H9 (cell line): ENCODE data around the gene RAI1. TPM values are rescaled to one million over a fixed set of nuclear protein-coding genes. Genes with fewer than 3 reads are reported as not detected.

ENCODE experiments used
- DNase-seq: peaks from one replicate; pipeline ENCODE4 v3.0.0-alpha.2; 2017
- H2AFZ ChIP-seq: one replicate; pipeline ENCODE4 v1.6.1; 2013; ENCODE audit warnings: mild to moderate bottlenecking, low read length, control low read depth, moderate library complexity
- H2AK5ac ChIP-seq: 2 replicates; pipeline ENCODE4 v1.6.1; 2013; ENCODE audit warnings: low read length, control low read depth, mixed read lengths; ENCODE audit not compliant: insufficient read length
- H2BK120ac ChIP-seq: one replicate; pipeline ENCODE4 v1.6.1; 2013; ENCODE audit warnings: low read depth, mild to moderate bottlenecking, low read length, control low read depth, inconsistent platforms; ENCODE audit not compliant: poor library complexity, severe bottlenecking
- H2BK12ac ChIP-seq: 2 replicates; pipeline ENCODE4 v1.6.1; 2013; ENCODE audit warnings: low read length, control low read depth, mixed read lengths, low read depth; ENCODE audit not compliant: insufficient read length
- H2BK15ac ChIP-seq: 2 replicates; pipeline ENCODE4 v1.6.1; 2013; ENCODE audit warnings: low read depth, low read length, control low read depth
- H2BK20ac ChIP-seq: one replicate; pipeline ENCODE4 v1.6.1; 2013; ENCODE audit warnings: low read depth, mild to moderate bottlenecking, low read length, control low read depth, inconsistent platforms; ENCODE audit not compliant: poor library complexity, severe bottlenecking
- H2BK5ac ChIP-seq: 2 replicates; pipeline ENCODE4 v1.6.1; 2013; ENCODE audit warnings: low read length, control low read depth, mixed read lengths; ENCODE audit not compliant: insufficient read length
- H3K14ac ChIP-seq: 2 replicates; pipeline ENCODE4 v1.6.1; 2013; ENCODE audit warnings: low read length, control low read depth; ENCODE audit not compliant: insufficient read depth
- H3K18ac ChIP-seq: 2 replicates; pipeline ENCODE4 v1.6.1; 2013; ENCODE audit warnings: low read depth, mild to moderate bottlenecking, mixed read lengths, low read length, control low read depth; ENCODE audit not compliant: insufficient read length
- H3K23ac ChIP-seq: 2 replicates; pipeline ENCODE4 v1.6.1; 2013; ENCODE audit warnings: low read length, control low read depth, mixed read lengths, low read depth; ENCODE audit not compliant: insufficient read length
- H3K23me2 ChIP-seq: 2 replicates; pipeline ENCODE4 v1.6.1; 2013; ENCODE audit warnings: low read depth, mild to moderate bottlenecking, mixed read lengths, low read length, control low read depth; ENCODE audit not compliant: insufficient read length, poor library complexity, severe bottlenecking
- H3K27ac ChIP-seq: 2 replicates; pipeline ENCODE4 v1.5.1; 2013; ENCODE audit warnings: low read length, control low read depth, mixed read lengths, low read depth; ENCODE audit not compliant: insufficient read length
- H3K27me3 ChIP-seq: 2 replicates; pipeline ENCODE4 v1.6.1; 2013; ENCODE audit warnings: low read length, control low read depth, inconsistent platforms; ENCODE audit not compliant: insufficient read depth
- H3K4ac ChIP-seq: 2 replicates; pipeline ENCODE4 v1.6.1; 2013; ENCODE audit warnings: low read depth, mild to moderate bottlenecking, control low read depth, inconsistent platforms, low read length, moderate library complexity
- H3K4me1 ChIP-seq: 2 replicates; pipeline ENCODE4 v1.6.1; 2013; ENCODE audit warnings: low read length, control low read depth, inconsistent platforms; ENCODE audit not compliant: insufficient read depth
- H3K4me2 ChIP-seq: 2 replicates; pipeline ENCODE4 v1.6.1; 2013; ENCODE audit warnings: low read length, control low read depth, mixed read lengths; ENCODE audit not compliant: insufficient read length, insufficient read depth
- H3K56ac ChIP-seq: 2 replicates; pipeline ENCODE4 v1.6.1; 2013; ENCODE audit warnings: low read depth, mild to moderate bottlenecking, mixed read lengths, low read length, control low read depth; ENCODE audit not compliant: insufficient read length
- H3K79me1 ChIP-seq: 2 replicates; pipeline ENCODE4 v1.6.1; 2013; ENCODE audit warnings: low read depth, mild to moderate bottlenecking, moderate library complexity, low read length, control low read depth, inconsistent platforms; ENCODE audit not compliant: insufficient read depth, poor library complexity, severe bottlenecking
- H3K79me2 ChIP-seq: 2 replicates; pipeline ENCODE4 v1.6.1; 2013; ENCODE audit warnings: low read length, control low read depth, inconsistent platforms; ENCODE audit not compliant: insufficient read depth
- H3K9ac ChIP-seq: 2 replicates; pipeline ENCODE4 v1.6.1; 2013; ENCODE audit warnings: low read length, control low read depth, mixed read lengths; ENCODE audit not compliant: insufficient read length; ENCODE audit errors: extremely low read depth
- H3K9me3 ChIP-seq: one replicate; pipeline ENCODE4 v1.6.1; 2013; ENCODE audit warnings: low read depth, low read length, inconsistent platforms; ENCODE audit not compliant: control insufficient read depth
- H3T11ph ChIP-seq: one replicate; pipeline ENCODE4 v1.6.1; 2013; ENCODE audit warnings: mild to moderate bottlenecking, low read length, control low read depth, inconsistent platforms
- H4K20me1 ChIP-seq: one replicate; pipeline ENCODE4 v1.6.1; 2013; ENCODE audit not compliant: control insufficient read depth, insufficient read length, insufficient read depth
- H4K5ac ChIP-seq: 2 replicates; pipeline ENCODE4 v1.6.1; 2013; ENCODE audit warnings: low read depth, mild to moderate bottlenecking, mixed read lengths, low read length, control low read depth; ENCODE audit not compliant: insufficient read length
- H4K8ac ChIP-seq: replicated peaks from 2 replicates; pipeline ENCODE4 v1.6.1; 2013; ENCODE audit warnings: low read length, control low read depth, mixed read lengths, low read depth; ENCODE audit not compliant: insufficient read length
- H4K91ac ChIP-seq: 2 replicates; pipeline ENCODE4 v1.6.1; 2013; ENCODE audit warnings: low read depth, mild to moderate bottlenecking, moderate library complexity, mixed read lengths, low read length, control low read depth; ENCODE audit not compliant: insufficient read length
- H3K27ac Mint-ChIP-seq, 3 experiments: 2 replicates in 2 of 3; 3 replicates in 1 of 3; pipeline ENCODE4 v1.8.0; 2020 to 2021; ENCODE audit warnings: mixed read lengths in 3 of 3, mild to moderate bottlenecking in 1 of 3, moderate library complexity in 1 of 3
- H3K27me3 Mint-ChIP-seq: 2 replicates; pipeline ENCODE4 v1.8.0; 2021; ENCODE audit warnings: low read depth, mild to moderate bottlenecking, moderate library complexity, mixed read lengths
- H3K36me3 Mint-ChIP-seq, 3 experiments: 2 replicates in 2 of 3; 3 replicates in 1 of 3; pipeline ENCODE4 v1.8.0; 2020 to 2021; ENCODE audit warnings: low read depth in 3 of 3, mixed read lengths in 3 of 3; ENCODE audit not compliant: insufficient read depth in 1 of 3
- H3K4me1 Mint-ChIP-seq, 2 experiments: 2 replicates each; pipeline ENCODE4 v1.8.0; 2020; ENCODE audit warnings: mixed read lengths in 2 of 2
- H3K4me3 Mint-ChIP-seq, 2 experiments: 2 replicates in 1 of 2; 3 replicates in 1 of 2; pipeline ENCODE4 v1.8.0; 2020 to 2021; ENCODE audit warnings: mild to moderate bottlenecking in 2 of 2, mixed read lengths in 2 of 2, moderate library complexity in 1 of 2
- H3K9me3 Mint-ChIP-seq, 2 experiments: 2 replicates in 1 of 2; 3 replicates in 1 of 2; pipeline ENCODE4 v1.8.0; 2020; ENCODE audit warnings: mild to moderate bottlenecking in 2 of 2, mixed read lengths in 2 of 2, moderate library complexity in 1 of 2
- CTCF ChIP-seq: fragments of 200-600 bp; sonication (generic); conservative IDR thresholded peaks from 3 replicates; pipeline ENCODE4 v1.8.0; 2021; ENCODE audit warnings: antibody characterized with exemption, mild to moderate bottlenecking
- WGBS: extraction: QIAGEN DNeasy Blood & Tissue Kit; methylation state at CpG from one replicate; pipeline ENCODE4 v1.1.7; 2013; ENCODE audit warnings: missing lambda C conversion rate, low lambda C conversion rate, mixed read lengths; ENCODE audit not compliant: insufficient read length; ENCODE audit errors: extremely low coverage; 5-methylcytosine and 5-hydroxymethylcytosine counted together
- total RNA-seq: library from RNA; stranded (reverse); gene quantifications from 2 replicates; pipeline ENCODE4 v1.2.1, GENCODE V29; 2021

RAI1 gene
- total RNA-seq, 1 experiment from 2014 or later, result 1.5 TPM

DNA sequence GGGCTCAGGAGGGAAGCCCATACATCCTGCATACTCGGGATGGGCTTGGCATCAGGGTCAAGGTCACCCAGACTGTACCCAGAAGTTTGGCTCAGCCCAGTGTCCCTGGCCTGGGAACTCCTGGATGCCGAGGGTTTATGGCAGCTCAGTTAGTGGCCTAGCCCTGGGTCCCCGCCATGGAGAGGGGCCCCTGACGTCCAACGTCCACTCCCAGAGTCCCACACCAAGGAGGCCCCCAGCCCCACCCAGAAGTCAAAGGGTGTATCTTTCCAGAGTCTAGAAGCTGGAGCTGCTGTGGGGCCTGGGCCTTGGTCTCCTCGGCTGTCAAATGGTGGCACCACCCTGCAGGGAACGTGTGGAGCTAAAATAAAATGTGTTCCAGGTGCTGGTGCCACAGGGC is 79.1 kb downstream of the RAI1 start:
- Mint-ChIP-seq H3K4me3 (no peak overlapping the region), H3K27ac (no peak overlapping the region), H3K27me3 (peaks cover 26% of the 10 kb centered on the region), H3K9me3 (no peaks in the 10 kb centered on the region), H3K36me3 (no peaks in the 10 kb centered on the region; a peak in 1 of 7 replicates), H3K4me1 (peaks cover 7 to 25% of the 10 kb centered on the region in 2 experiments)
- H3K23ac ChIP-seq, result no peak overlapping the region
- no peak overlapping the region for H2BK120ac ChIP-seq
- no peak overlapping the region for H4K91ac ChIP-seq
- H3K79me2 ChIP-seq, result no peaks in the 10 kb centered on the region
- no peak overlapping the region for H3K4ac ChIP-seq
- H3K27me3 ChIP-seq, result no peaks in the 10 kb centered on the region
- H3K79me1 ChIP-seq, result no peaks in the 10 kb centered on the region
- no peak overlapping the region for H3K14ac ChIP-seq
- no peak overlapping the region for H3K27ac ChIP-seq
- H2BK20ac ChIP-seq, result no peak overlapping the region
- H3K18ac ChIP-seq, result no peak overlapping the region
- no peak overlapping the region for H3K56ac ChIP-seq
- DNase-seq, result no peak
- H2AK5ac ChIP-seq, result no peak overlapping the region
- H3K4me1 ChIP-seq, result no peaks in the 10 kb centered on the region
- H2BK5ac ChIP-seq, result no peak overlapping the region
- H3T11ph ChIP-seq, result no peak overlapping the region
- H3K23me2 ChIP-seq, result no peaks in the 10 kb centered on the region
- no peak overlapping the region for H3K9ac ChIP-seq
- H3K9me3 ChIP-seq, result no peaks in the 10 kb centered on the region
- no peak for TF ChIP-seq CTCF
- WGBS, result no CpG with 5 or more reads among the region's 7 CpGs
- no peak overlapping the region for H2BK12ac ChIP-seq
- no peak overlapping the region for H2AFZ ChIP-seq
- H3K4me2 ChIP-seq, result no peak overlapping the region
- no peaks in the 10 kb centered on the region for H4K20me1 ChIP-seq
- H4K5ac ChIP-seq, result no peak overlapping the region
- no peak overlapping the region for H4K8ac ChIP-seq
- no peak overlapping the region for H2BK15ac ChIP-seq
